ENCODE data around the gene GAL3ST1. TPM values are rescaled to one million over a fixed set of nuclear protein-coding genes. Genes with fewer than 3 reads are reported as not detected.
"Not testable (repeated sequence)": the region's sequence is repeated elsewhere in the genome, so short reads cannot be mapped to it uniquely, and the experiment has no call there.

GAL3ST1 gene
- not detected in 2 replicates for total RNA-seq

- peak within 1 kb of the TSS; percentile 23 for H3K4me3 ChIP-seq (ENCODE audit: low read depth, low read length)
- TF ChIP-seq CTCF (IDR thresholded peaks at IDR 0.05; ENCODE audit: insufficient read depth, low read depth, low read length), result no peak
- DNase-seq (ENCODE audit: low read depth), result no peak
Observed at GRCh38 chr22:30574095-30574981, at the start of gene GAL3ST1. TSS of gene GAL3ST1 (minus strand) at chr22:30574665. CDS start at chr22:30557392, 17,273 bp downstream.

- not testable (repeated sequence) for DNase-seq (ENCODE audit: low read depth); H3K4me3 ChIP-seq (ENCODE audit: low read depth, low read length)
Observed at GRCh38 chr22:30619909-30620308, 45.4 kb upstream of the GAL3ST1 start.

GRCh38 chr22:30617819-30618218 is 43.4 kb upstream of the GAL3ST1 start:
- DNase-seq (ENCODE audit: low read depth), result no peak
- TF ChIP-seq CTCF (IDR thresholded peaks at IDR 0.05; ENCODE audit: insufficient read depth, low read depth, low read length), result no peak
- H3K4me3 ChIP-seq (ENCODE audit: low read depth, low read length), result no peak overlapping the region

GRCh38 chr22:30615543-30615954 is 41.1 kb upstream of the GAL3ST1 start:
- no peak for TF ChIP-seq CTCF (IDR thresholded peaks at IDR 0.05; ENCODE audit: insufficient read depth, low read depth, low read length)
- DNase-seq (ENCODE audit: low read depth), result no peak
- no peak overlapping the region for H3K4me3 ChIP-seq (ENCODE audit: low read depth, low read length)

- no peak overlapping the region for H3K4me3 ChIP-seq (ENCODE audit: low read depth, low read length)
- no peak for TF ChIP-seq CTCF (IDR thresholded peaks at IDR 0.05; ENCODE audit: insufficient read depth, low read depth, low read length)
- DNase-seq (ENCODE audit: low read depth), result no peak
Observed at GRCh38 chr22:30614879-30615278, 40.4 kb upstream of the GAL3ST1 start.

- no peak for DNase-seq (ENCODE audit: low read depth)
- no peak overlapping the region for H3K4me3 ChIP-seq (ENCODE audit: low read depth, low read length)
- no peak for TF ChIP-seq CTCF (IDR thresholded peaks at IDR 0.05; ENCODE audit: insufficient read depth, low read depth, low read length)
Observed at GRCh38 chr22:30614268-30614667, 39.8 kb upstream of the GAL3ST1 start.

- H3K4me3 ChIP-seq (ENCODE audit: low read depth, low read length), result no peak overlapping the region
- DNase-seq (ENCODE audit: low read depth), result no peak
- TF ChIP-seq CTCF (IDR thresholded peaks at IDR 0.05; ENCODE audit: insufficient read depth, low read depth, low read length), result no peak
Observed at GRCh38 chr22:30612789-30613188, 38.3 kb upstream of the GAL3ST1 start.

Data from fibroblast of villous mesenchyme (primary cell).